GM21528 (cell line): ENCODE results near the gene DAZAP1.

Experiments used
- ATAC-seq: cut with Tn5 transposase; IDR thresholded peaks from one replicate; pipeline ENCODE4 v1.9.1; 2021; ENCODE audit warnings: mild to moderate bottlenecking, moderate library complexity; ENCODE audit not compliant: unreplicated experiment, low FRiP score

Gene DAZAP1

GRCh38 chr19:1376415-1376805, 31.0 kb upstream of the DAZAP1 start:
- ATAC-seq = no peak

GRCh38 chr19:1377176-1377964, 30.0 kb upstream of the DAZAP1 start:
- no peak for ATAC-seq

DNA sequence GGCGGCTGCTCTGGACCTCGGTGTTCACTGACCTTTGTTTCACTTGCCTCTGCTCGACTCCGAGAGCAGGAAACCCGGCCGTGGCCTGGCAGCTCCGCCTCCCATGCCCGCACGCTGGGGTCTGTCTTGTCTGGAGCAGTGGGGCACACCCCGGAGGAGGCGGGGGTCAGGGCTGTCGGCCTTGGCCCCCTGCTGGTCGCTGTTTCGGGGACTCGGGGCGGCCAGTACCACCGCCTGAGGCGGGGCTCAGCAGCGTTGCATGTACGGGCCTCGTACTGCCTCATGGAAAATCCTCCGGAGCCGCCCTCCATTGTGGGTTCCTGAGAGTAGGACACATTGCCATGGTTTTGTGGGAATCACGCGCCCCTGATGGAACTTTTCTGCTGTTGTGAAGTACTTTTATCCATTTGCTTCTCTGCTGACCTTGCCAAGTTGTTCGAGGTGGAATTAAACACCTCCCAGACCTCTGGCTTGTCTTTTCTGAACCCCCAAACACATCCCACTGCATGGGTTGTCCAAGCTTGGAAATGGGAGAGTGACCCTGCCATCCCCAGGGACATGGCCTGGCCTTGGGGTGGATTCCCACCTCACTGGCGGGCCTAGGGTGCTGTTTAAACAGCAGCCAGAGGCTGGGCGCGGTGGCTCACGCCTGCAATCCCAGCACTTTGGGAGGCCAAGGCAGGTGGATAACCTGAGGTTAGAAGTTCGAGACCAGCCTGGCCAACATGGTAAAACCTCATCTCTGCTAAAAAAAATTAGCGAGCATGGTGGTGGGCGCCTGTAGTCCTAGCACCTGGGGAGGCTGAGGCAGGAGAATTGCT, 29.2 kb upstream of the DAZAP1 start:
- no peak for ATAC-seq

DNA sequence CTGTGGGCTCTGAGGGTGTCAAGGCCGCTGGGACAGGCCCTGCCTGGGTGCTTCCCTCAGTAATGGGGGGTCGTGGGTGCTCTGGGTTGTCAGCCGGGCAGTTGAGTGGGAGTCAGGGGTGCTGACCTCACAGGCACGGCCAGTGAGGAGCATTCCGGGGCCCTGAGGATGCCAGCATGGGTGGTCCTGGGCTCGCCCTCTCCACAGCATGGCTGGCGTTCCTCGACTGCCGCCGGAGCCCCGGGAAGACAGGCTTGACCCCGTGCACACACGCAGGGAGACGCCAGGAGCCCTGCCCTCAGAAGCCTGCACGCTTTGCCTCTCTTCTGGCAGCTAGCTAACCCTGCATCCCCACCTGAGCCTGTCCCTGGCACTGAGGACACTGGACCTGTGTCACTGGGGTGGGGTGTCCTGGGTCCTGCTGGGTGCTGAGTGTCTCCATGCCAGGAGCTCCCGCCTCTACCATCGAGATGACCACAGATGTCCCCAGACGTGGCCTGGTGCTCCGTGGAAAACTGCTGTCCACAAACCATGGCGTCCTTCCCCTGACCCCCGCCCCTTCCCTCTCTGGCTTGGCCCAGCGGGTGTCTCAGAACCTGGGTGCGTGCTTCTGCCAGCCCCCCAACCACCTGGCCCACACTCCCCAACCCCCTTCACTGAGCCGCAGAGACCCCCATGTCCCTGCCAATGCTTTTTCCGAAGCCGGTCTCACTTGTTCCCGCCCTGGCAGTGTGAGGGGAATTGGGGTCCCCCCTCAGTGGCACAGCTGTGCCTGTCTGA, 28.1 kb upstream of the DAZAP1 start:
- no peak for ATAC-seq

GRCh38 chr19:1379961-1380489, 27.4 kb upstream of the DAZAP1 start:
- ATAC-seq = no peak

DNA sequence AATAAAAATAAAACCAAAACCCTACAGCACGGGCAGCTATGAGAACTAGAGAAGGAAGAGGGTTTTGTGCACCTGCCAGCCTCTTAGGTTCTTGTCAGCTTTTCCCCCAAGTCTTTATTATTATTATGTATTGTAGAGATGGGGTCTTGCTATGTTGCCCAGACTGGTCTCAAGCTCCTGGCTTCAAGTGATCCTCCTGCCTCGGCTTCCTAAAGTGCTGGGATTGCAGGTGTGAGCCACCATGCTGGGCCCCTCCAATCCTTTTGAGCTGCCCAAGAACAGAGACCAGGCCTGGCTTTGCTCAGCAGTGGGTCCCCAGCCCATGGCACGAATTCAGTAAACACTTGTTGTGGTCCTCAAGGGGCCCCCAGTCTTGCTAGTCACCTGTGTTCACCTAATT, 25.1 kb upstream of the DAZAP1 start:
- no peak for ATAC-seq

GRCh38 chr19:1383017-1383311, 24.4 kb upstream of the DAZAP1 start:
- no peak for ATAC-seq

DNA sequence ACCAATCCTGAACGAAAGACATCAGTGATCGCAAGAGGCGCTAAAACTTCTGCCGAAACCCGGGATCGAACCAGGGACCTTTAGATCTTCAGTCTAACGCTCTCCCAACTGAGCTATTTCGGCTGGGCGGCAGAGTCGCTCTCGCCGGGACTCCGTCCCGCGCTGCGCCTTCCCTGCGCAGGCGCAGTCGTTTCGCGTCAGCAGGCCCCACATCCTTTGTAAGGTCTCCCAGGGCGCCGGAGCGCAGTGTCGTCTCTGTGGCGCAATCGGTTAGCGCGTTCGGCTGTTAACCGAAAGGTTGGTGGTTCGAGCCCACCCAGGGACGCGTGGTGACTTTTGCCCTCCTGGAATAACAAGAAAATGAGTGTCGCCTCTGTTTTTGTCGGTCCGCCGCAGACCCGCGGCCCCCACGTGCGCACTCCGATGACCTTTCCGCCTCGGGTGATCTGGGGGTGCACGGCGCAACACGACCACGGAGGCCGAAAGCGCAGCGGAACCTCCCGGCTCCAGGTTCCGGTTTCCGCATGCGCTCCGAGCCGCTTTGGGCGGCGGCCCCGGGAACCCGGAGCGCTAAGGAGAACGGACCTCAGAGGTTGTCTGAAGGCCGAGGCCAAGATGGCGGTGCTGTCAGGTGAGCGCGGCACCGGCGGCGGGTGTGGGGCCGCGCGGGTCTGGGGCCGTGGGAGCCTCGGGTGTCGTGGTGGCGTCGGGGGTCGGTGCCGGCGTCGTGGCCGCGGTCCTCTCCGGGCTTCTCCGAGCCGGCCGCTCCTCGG, 23.9 kb upstream of the DAZAP1 start, which contains the start of gene NDUFS7:
NDUFS7 (plus strand) TSS at position 596 of the 773 bp plus-strand sequence; CDS start at position 616, 20 bp downstream.
- peak; percentile 63 for ATAC-seq

- ATAC-seq = peak; percentile 2
These were observed 23.3 kb upstream of the DAZAP1 start for GRCh38 chr19:1384085-1384462.

GRCh38 chr19:1384478-1385110, 22.8 kb upstream of the DAZAP1 start:
- no peak for ATAC-seq

- ATAC-seq = no peak
These were observed 21.6 kb upstream of the DAZAP1 start for GRCh38 chr19:1385816-1386215.

DNA sequence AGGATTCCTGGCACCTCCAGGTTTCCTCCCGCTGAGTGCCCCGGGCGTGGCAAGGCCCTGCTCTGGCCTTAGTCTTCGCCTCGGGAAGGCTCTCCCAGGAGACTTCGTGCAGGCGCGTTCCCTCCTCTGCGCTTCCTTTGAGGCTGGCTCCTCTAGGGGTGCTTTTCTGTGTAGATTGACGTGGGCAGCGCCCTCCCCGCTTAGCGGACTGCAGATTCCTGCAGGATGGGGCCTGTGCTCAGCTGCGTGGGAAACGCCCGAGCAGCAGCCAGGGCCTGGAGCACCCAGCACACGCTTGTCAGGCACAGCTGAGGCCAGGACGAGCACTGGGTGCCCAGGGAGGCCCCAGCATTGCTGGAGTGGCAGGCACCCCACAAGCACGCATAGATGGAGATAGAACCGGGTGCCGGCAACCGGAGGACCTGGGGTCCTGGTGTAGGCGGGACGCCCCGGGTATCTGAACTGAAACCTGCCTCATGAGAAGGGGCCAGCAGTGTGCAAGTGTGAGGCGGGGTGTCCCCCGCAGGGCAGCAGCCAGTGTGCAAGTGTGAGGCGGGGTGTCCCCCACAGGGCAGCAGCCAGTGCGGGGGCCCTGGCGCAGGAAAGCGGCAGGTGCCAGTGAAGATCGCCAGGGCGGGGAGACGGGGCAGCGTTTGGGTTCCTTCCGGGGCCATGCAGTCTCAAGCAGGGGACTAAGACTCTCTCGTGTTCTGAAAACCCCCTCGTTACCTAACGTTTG, 20.3 kb upstream of the DAZAP1 start:
- ATAC-seq = no peak

DNA sequence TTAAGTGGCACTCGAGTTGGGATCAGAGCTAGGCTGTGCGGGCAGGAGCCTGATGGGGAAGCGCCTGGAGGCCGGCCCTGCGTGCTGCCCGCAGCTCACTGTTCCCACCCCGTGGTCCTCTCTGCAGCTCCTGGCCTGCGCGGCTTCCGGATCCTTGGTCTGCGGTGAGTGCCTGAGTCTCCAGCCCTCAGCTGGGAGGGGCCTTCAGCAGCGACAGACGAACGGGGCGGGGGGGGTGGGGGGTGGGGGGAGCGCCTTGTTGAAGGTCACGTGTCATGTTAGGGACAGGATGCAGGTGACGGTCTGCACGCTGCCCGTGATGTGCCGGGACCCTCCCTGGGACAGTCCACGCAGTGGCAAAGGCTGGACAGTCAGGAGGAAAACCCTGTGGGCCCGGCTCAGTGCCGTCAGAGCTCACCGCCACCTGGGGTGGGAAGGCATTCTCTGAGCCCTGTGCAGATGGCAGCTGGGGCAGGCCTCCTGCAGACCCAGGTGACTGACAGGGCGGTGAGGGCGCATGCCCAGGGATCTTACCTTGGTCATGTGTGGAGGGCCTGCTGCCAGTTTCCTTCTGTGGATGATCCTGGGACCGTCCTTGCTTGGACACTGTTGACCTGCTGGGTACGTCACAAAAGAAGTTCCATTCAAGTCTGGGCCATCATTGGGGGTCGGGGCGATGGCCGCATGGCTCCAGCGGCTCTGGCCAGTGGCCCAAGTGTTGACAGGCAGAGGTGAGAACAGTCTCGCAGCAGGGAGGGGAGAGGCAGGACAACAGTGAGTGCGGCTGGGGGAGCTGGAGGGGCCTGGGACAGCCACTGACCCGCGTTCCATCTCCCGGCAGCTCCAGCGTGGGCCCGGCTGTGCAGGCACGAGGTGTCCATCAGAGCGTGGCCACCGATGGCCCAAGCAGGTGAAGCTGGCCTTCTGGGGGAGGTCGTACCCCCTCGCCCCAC, 19.4 kb upstream of the DAZAP1 start:
- no peak for ATAC-seq

- no peak for ATAC-seq
These were observed 18.8 kb upstream of the DAZAP1 start for GRCh38 chr19:1388637-1389026.

- no peak for ATAC-seq
These were observed 18.1 kb upstream of the DAZAP1 start for GRCh38 chr19:1389033-1389940.

- no peak for ATAC-seq
These were observed 16.4 kb upstream of the DAZAP1 start for GRCh38 chr19:1390890-1391423.

- no peak for ATAC-seq
These were observed 15.0 kb upstream of the DAZAP1 start for GRCh38 chr19:1392407-1392806.
